DLD1 (cell line): Measurements from ENCODE around the gene WDR31.
"Not testable (repeated sequence)": the region's sequence is repeated elsewhere in the genome, so short reads cannot be mapped to it uniquely, and the experiment has no call there.

ENCODE experiments used
- in situ Hi-C: cut with HindIII; loops from 2 replicates; pipeline ENCODE4 v1.10.0; 2017; ENCODE audit warnings: low sequenced_read_pairs

WDR31 gene

GRCh38 chr9:113368982-113369854, 29.1 kb upstream of the WDR31 start:
- in situ Hi-C loops, result no loop called here

- in situ Hi-C loops, result no loop called here
These were observed 28.4 kb upstream of the WDR31 start for GRCh38 chr9:113368348-113368981.

- in situ Hi-C loops, result not testable (repeated sequence)
These were observed 25.6 kb upstream of the WDR31 start for GRCh38 chr9:113365652-113366051.

- in situ Hi-C loops, result no loop called here
These were observed 24.9 kb upstream of the WDR31 start for GRCh38 chr9:113364951-113365350.

GRCh38 chr9:113363336-113363735, 23.3 kb upstream of the WDR31 start:
- in situ Hi-C loops, result no loop called here

- in situ Hi-C loops, result no loop called here
These were observed 21.4 kb upstream of the WDR31 start for GRCh38 chr9:113361304-113362018.

- in situ Hi-C loops, result no loop called here
These were observed 20.3 kb upstream of the WDR31 start for GRCh38 chr9:113360242-113360842.

GRCh38 chr9:113359385-113359784, 19.3 kb upstream of the WDR31 start:
- in situ Hi-C loops, result no loop called here

GRCh38 chr9:113356686-113357292, 16.7 kb upstream of the WDR31 start:
- in situ Hi-C loops, result no loop called here

GRCh38 chr9:113355040-113355596, 15.0 kb upstream of the WDR31 start:
- in situ Hi-C loops, result no loop called here

GRCh38 chr9:113352411-113352810, 12.3 kb upstream of the WDR31 start:
- in situ Hi-C loops, result no loop called here

GRCh38 chr9:113352006-113352405, 11.9 kb upstream of the WDR31 start:
- in situ Hi-C loops, result no loop called here

- in situ Hi-C loops, result no loop called here
These were observed 10.9 kb upstream of the WDR31 start for GRCh38 chr9:113350937-113351336.

GRCh38 chr9:113350107-113350661, 10.1 kb upstream of the WDR31 start:
- in situ Hi-C loops, result no loop called here

GRCh38 chr9:113349445-113350094, 9.5 kb upstream of the WDR31 start, which contains the start of gene BSPRY:
TSS of gene BSPRY (plus strand) at chr9:113349541. CDS start at chr9:113349580, 39 bp downstream.
- in situ Hi-C loops, result no loop called here

- in situ Hi-C loops, result no loop called here
These were observed 9.0 kb upstream of the WDR31 start for GRCh38 chr9:113349066-113349444.

- in situ Hi-C loops, result no loop called here
These were observed 8.4 kb upstream of the WDR31 start for GRCh38 chr9:113348437-113348836.

GRCh38 chr9:113345671-113346070, 5.6 kb upstream of the WDR31 start:
- in situ Hi-C loops, result no loop called here

- in situ Hi-C loops, result no loop called here
These were observed 5.1 kb upstream of the WDR31 start for GRCh38 chr9:113345190-113345589.
